ENCODE data around the gene CWC27.

CWC27 gene

DNA sequence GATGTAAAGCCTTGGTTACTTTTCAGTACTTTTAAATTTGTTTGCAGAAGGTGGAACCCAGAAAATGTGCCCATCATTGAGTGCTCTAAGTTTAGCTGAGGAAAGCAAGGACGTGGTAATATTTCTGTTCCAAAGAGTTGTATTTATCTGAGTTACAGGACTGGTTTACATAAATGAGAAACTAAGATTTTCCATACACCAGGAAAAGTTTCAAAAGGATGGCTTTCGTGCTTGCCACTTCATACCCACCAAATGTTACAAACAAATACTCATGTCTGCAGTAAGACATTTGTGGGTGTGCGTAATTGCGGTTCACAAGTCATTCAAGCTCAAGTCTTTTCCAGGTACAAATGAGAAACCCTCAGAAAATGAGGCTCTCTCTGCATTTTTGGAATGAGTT is 68.1 kb downstream of the CWC27 start:
- FAIRE-seq (no peak), DNase-seq (ENCODE audit: insufficient read length, low spot score) (no peak)
- no peak for TF ChIP-seq POLR2A (IDR thresholded peaks at IDR 0.05; ENCODE audit: low read depth, low read length)

DNA sequence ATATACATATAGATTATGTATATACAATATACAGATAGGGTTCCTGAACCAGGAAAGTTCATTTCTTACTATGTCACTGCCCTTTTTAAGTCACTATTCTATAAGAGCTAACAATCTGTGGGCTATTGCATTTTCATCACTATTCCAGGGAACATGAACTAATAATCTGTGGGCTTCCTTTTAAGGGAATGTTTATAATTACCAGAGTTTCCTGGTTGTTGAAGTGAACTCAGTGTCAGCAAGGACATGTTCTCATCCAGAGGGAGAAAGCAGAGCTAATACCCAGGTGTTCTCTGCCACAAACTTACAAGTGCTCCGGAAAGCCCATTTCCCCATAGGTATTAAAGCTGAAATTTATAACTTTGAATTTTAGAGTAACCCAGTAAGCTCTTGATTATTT is 69.6 kb downstream of the CWC27 start:
- no peak for TF ChIP-seq POLR2A (IDR thresholded peaks at IDR 0.05; ENCODE audit: low read depth, low read length)

DNA sequence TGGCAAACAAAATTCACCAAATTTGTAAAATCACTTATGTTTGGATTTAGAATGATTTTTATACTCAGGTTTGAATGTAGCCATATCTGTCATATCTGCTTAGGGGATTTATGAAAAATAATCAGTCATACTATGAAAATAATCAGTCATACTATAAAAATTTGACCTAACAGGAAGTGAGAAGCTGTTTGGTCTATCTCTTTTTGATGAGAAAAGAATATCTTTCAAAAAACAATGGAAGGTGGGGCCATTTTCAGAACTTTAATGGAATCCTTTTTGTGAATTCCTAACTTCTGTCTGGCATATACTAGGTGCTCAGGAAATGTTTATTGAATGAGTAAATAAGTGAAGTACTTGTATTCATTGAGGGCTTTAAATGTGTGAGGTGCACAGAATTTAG is 70.1 kb downstream of the CWC27 start:
- DNase-seq (ENCODE audit: insufficient read length, low spot score), result no peak
- FAIRE-seq, result no peak
- TF ChIP-seq POLR2A (IDR thresholded peaks at IDR 0.05; ENCODE audit: low read depth, low read length), result no peak

More for the DNA sequence above, 69.6 kb downstream of the CWC27 start:
- DNase-seq (ENCODE audit: insufficient read length, low spot score) (no peak), FAIRE-seq (no peak)

- no peak for FAIRE-seq
- no peak for DNase-seq (ENCODE audit: insufficient read length, low spot score)
- no peak for TF ChIP-seq POLR2A (IDR thresholded peaks at IDR 0.05; ENCODE audit: low read depth, low read length)
These were observed 71.2 kb downstream of the CWC27 start for GRCh38 chr5:64839936-64840335.

- no peak for FAIRE-seq
- TF ChIP-seq POLR2A (IDR thresholded peaks at IDR 0.05; ENCODE audit: low read depth, low read length), result no peak
- no peak for DNase-seq (ENCODE audit: insufficient read length, low spot score)
These were observed 72.2 kb downstream of the CWC27 start for GRCh38 chr5:64840958-64841357.

- FAIRE-seq, result no peak
- DNase-seq (ENCODE audit: insufficient read length, low spot score), result no peak
- TF ChIP-seq POLR2A (IDR thresholded peaks at IDR 0.05; ENCODE audit: low read depth, low read length), result no peak
These were observed 85.0 kb downstream of the CWC27 start for GRCh38 chr5:64853777-64854176.

- peak; percentile 62 for FAIRE-seq
- no peak for DNase-seq (ENCODE audit: insufficient read length, low spot score)
- TF ChIP-seq POLR2A (IDR thresholded peaks at IDR 0.05; ENCODE audit: low read depth, low read length), result no peak
These were observed 86.1 kb downstream of the CWC27 start for GRCh38 chr5:64854855-64855254.

GRCh38 chr5:64859881-64860280 is 91.2 kb downstream of the CWC27 start:
- DNase-seq (ENCODE audit: insufficient read length, low spot score), result no peak
- no peak for FAIRE-seq
- TF ChIP-seq POLR2A (IDR thresholded peaks at IDR 0.05; ENCODE audit: low read depth, low read length), result no peak

- no peak for FAIRE-seq
- no peak for TF ChIP-seq POLR2A (IDR thresholded peaks at IDR 0.05; ENCODE audit: low read depth, low read length)
- DNase-seq (ENCODE audit: insufficient read length, low spot score), result no peak
These were observed 92.6 kb downstream of the CWC27 start for GRCh38 chr5:64861281-64861680.

- DNase-seq (ENCODE audit: insufficient read length, low spot score) (no peak), FAIRE-seq (no peak)
- no peak for TF ChIP-seq POLR2A (IDR thresholded peaks at IDR 0.05; ENCODE audit: low read depth, low read length)
These were observed 95.4 kb downstream of the CWC27 start for GRCh38 chr5:64864171-64864570.

- DNase-seq (ENCODE audit: insufficient read length, low spot score), result no peak
These were observed 96.9 kb downstream of the CWC27 start for GRCh38 chr5:64865662-64866061.

DNA sequence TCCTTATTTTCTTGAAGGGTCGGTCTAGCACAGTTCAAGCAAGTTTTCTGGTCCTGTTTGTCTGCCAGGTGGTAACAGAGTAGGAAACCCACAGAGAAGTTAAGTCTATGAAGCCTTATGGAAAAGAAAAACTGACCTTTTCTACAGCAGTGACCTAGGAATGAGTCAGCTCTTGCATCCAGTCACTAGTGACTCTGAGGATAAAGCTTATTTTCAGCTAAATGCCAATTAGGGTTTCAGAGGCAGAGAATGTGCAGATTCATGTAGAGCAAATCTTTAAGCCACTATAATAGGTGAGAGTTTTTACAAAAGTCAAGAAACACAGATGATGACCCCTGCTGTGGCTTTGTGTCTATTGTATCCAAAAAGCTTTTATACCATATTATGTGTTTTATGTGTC is 100.7 kb downstream of the CWC27 start:
- FAIRE-seq, result peak; percentile 97
- no peak for TF ChIP-seq POLR2A (IDR thresholded peaks at IDR 0.05; ENCODE audit: low read depth, low read length)
- peak; percentile 5 for DNase-seq (ENCODE audit: insufficient read length, low spot score)

More at GRCh38 chr5:64865662-64866061, 96.9 kb downstream of the CWC27 start:
- TF ChIP-seq POLR2A (IDR thresholded peaks at IDR 0.05; ENCODE audit: low read depth, low read length), result no peak
- FAIRE-seq, result no peak

- no peak for TF ChIP-seq POLR2A (IDR thresholded peaks at IDR 0.05; ENCODE audit: low read depth, low read length)
- peak; percentile 3 for DNase-seq (ENCODE audit: insufficient read length, low spot score)
- FAIRE-seq, result peak; percentile 94
These were observed 103.3 kb downstream of the CWC27 start for GRCh38 chr5:64872044-64872443.

- TF ChIP-seq POLR2A (IDR thresholded peaks at IDR 0.05; ENCODE audit: low read depth, low read length), result no peak
- no peak for FAIRE-seq
- DNase-seq (ENCODE audit: insufficient read length, low spot score), result no peak
These were observed 104.7 kb downstream of the CWC27 start for GRCh38 chr5:64873441-64873840.

DNA sequence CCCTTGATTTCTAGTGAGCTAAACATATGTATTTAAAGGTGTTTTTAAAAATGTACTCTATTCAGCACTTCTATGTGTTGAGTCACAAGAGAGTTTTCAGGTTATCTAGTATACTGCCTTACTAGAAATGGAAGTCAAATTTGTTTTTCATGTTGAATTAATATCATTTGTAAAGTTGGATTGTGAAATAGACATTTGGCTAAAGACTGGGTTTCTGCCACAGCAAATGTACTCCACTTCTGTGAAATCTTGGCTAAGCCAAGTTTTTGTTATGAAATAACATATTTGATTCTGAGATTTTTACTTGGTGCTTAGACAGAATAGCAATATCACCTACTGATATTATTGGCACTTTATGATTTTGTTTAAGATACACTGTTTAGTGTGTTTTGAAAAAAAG is 106.0 kb downstream of the CWC27 start:
- FAIRE-seq (no peak), DNase-seq (ENCODE audit: insufficient read length, low spot score) (no peak)
- TF ChIP-seq POLR2A (IDR thresholded peaks at IDR 0.05; ENCODE audit: low read depth, low read length), result no peak

- TF ChIP-seq POLR2A (IDR thresholded peaks at IDR 0.05; ENCODE audit: low read depth, low read length), result no peak
- FAIRE-seq (peak; percentile 6), DNase-seq (ENCODE audit: insufficient read length, low spot score) (no peak)
These were observed 107.5 kb downstream of the CWC27 start for GRCh38 chr5:64876203-64876602.

Data from H54 (cell line).